HepG2 (cell line): ENCODE results near the gene BCORL1. TPM values are rescaled to one million over a fixed set of nuclear protein-coding genes. Genes with fewer than 3 reads are reported as not detected.

ENCODE experiments used
- ATAC-seq: fragments of 200-7000 bp; cut with Tn5 transposase; 3 replicates; pipeline ENCODE4 v1.9.1; 2020; ENCODE audit warnings: mild to moderate bottlenecking, moderate library complexity
- BruUV-seq: library from RNA; stranded (reverse); fragments of 400-500 nt; replicated peaks from 2 replicates; lab custom pipeline; 2021; lab: Mats Ljungman, UMichigan
- CTCF ChIA-PET: fragments of 300-600 bp; formaldehyde crosslinking; extraction: SDS; loops from one replicate; lab custom pipeline; 2021; ENCODE audit warnings: low total read pairs, inconsistent platforms, low intra/inter-chr PET ratio; lab: Yijun Ruan, JAX
- POLR2A ChIA-PET: fragments of 350-600 bp; sonication (Branson Sonifier 250); formaldehyde crosslinking; loops from one replicate; lab custom pipeline; 2020; ENCODE audit warnings: antibody characterized with exemption, inconsistent platforms; lab: Yijun Ruan, JAX
- DNase-seq: peaks from one replicate; pipeline ENCODE4 v3.0.0-alpha.2; 2015; ENCODE audit warnings: low spot score
- FAIRE-seq: peaks from 3 replicates; lab custom pipeline; 2011; peaks lifted over from hg19 to GRCh38; lab: Jason Lieb, UNC
- H2AFZ ChIP-seq: one replicate; pipeline ENCODE4 v1.6.1; 2011; ENCODE audit warnings: low read length, inconsistent platforms
- H3K27ac ChIP-seq: fragments of 300-600 bp; 3 replicates; pipeline ENCODE4 v1.8.0; 2011; ENCODE audit warnings: mixed run types, mild to moderate bottlenecking, mixed read lengths, low read length, inconsistent platforms; ENCODE audit not compliant: insufficient read depth; ENCODE audit errors: extremely low read length
- H3K27me3 ChIP-seq, 2 experiments: fragments of 200-600 bp in 1 of 2; 2 replicates in 1 of 2; 3 replicates in 1 of 2; pipeline versions ENCODE4 v1.6.0 to v1.8.0; 2011; ENCODE audit warnings: low read length in 2 of 2, mild to moderate bottlenecking in 2 of 2, moderate library complexity in 2 of 2, inconsistent platforms in 1 of 2; ENCODE audit not compliant: insufficient read depth in 2 of 2, control insufficient read depth in 1 of 2
- H3K36me3 ChIP-seq, 2 experiments: fragments of 200-600 bp in 1 of 2; replicated peaks in 1 of 2; 2 replicates in 1 of 2; 3 replicates in 1 of 2; pipeline versions ENCODE4 v1.5.1 to v1.8.0; 2011; ENCODE audit warnings: low read length in 2 of 2, inconsistent platforms in 1 of 2; ENCODE audit not compliant: insufficient read depth in 2 of 2, control insufficient read depth in 1 of 2
- H3K4me1 ChIP-seq: 2 replicates; pipeline ENCODE4 v1.5.1; 2012; ENCODE audit warnings: low read length, inconsistent platforms; ENCODE audit not compliant: insufficient read depth
- H3K4me2 ChIP-seq: 2 replicates; pipeline ENCODE4 v1.6.0; 2011; ENCODE audit warnings: low read depth, low read length, inconsistent platforms
- H3K4me3 ChIP-seq, 3 experiments: fragments of 200-600 bp in 1 of 3; sonication (generic), shearing (Covaris generic) in 1 of 3; replicated peaks in 1 of 3; 2 replicates each; pipeline ENCODE4 v1.5.1; 2011 to 2016; ENCODE audit warnings: low read length in 3 of 3, inconsistent platforms in 2 of 3, low read depth in 2 of 3, mild to moderate bottlenecking in 2 of 3, control low read depth in 1 of 3, mixed read lengths in 1 of 3; ENCODE audit not compliant: insufficient read depth in 1 of 3
- H3K79me2 ChIP-seq: one replicate; pipeline ENCODE4 v1.6.1; 2011; ENCODE audit warnings: low read length, inconsistent platforms; ENCODE audit not compliant: insufficient read depth
- H3K9ac ChIP-seq: 2 replicates; pipeline ENCODE4 v1.6.0; 2011; ENCODE audit warnings: mild to moderate bottlenecking, low read depth, low read length, inconsistent platforms; ENCODE audit not compliant: insufficient read depth
- H3K9me3 ChIP-seq: 2 replicates; pipeline ENCODE4 v1.5.1; 2012; ENCODE audit warnings: mild to moderate bottlenecking, low read length
- H4K20me1 ChIP-seq: 2 replicates; pipeline ENCODE4 v1.6.0; 2011; ENCODE audit warnings: inconsistent platforms, mild to moderate bottlenecking, low read length, moderate library complexity; ENCODE audit not compliant: insufficient read depth
- GATAD1 ChIP-seq: IDR thresholded peaks from 2 replicates; pipeline ENCODE4 v1.6.1; 2016; ENCODE audit warnings: missing genetic modification reagents, missing compliant biosample characterization
- KDM1A ChIP-seq: IDR thresholded peaks from 2 replicates; pipeline ENCODE4 v1.6.1; 2016; ENCODE audit warnings: missing compliant biosample characterization
- KDM3A ChIP-seq: IDR thresholded peaks from 2 replicates; pipeline ENCODE4 v1.6.1; 2018; ENCODE audit warnings: low read depth, missing compliant biosample characterization
- PHF21A ChIP-seq: sonication (generic); formaldehyde crosslinking; IDR thresholded peaks from 2 replicates; pipeline ENCODE4 v1.5.0; 2020; ENCODE audit warnings: mild to moderate bottlenecking, missing genetic modification reagents
- POLR2AphosphoS2 ChIP-seq: IDR thresholded peaks from 2 replicates; pipeline ENCODE4 v1.6.1; 2011; ENCODE audit warnings: low read depth, low read length, improper control_type of control experiment
- RARA ChIP-seq: IDR thresholded peaks from 2 replicates; pipeline ENCODE4 v1.6.1; 2016; ENCODE audit warnings: missing genetic modification reagents, missing compliant biosample characterization
- SIX1 ChIP-seq: sonication (generic); formaldehyde crosslinking; IDR thresholded peaks from 2 replicates; pipeline ENCODE4 v1.4.0; 2020; ENCODE audit warnings: missing genetic modification reagents, borderline replicate concordance
- ZMYM2 ChIP-seq: sonication (generic); formaldehyde crosslinking; IDR thresholded peaks from 2 replicates; pipeline ENCODE4 v1.8.0; 2022; ENCODE audit warnings: mild to moderate bottlenecking, missing genetic modification reagents
- ZNF670 ChIP-seq: sonication (generic); formaldehyde crosslinking; IDR thresholded peaks from 2 replicates; pipeline ENCODE4 v1.8.0; 2022; ENCODE audit warnings: mild to moderate bottlenecking, missing genetic modification reagents, borderline replicate concordance
- ZNF720 ChIP-seq: sonication (generic); formaldehyde crosslinking; IDR thresholded peaks from 2 replicates; pipeline ENCODE4 v1.4.0; 2020; ENCODE audit warnings: missing genetic modification reagents
- ZNF891 ChIP-seq: sonication (generic); formaldehyde crosslinking; IDR thresholded peaks from 2 replicates; pipeline ENCODE4 v1.5.0; 2020; ENCODE audit warnings: mild to moderate bottlenecking, missing genetic modification reagents
- WGBS: methylation state at CpG from one replicate; pipeline ENCODE4 v1.1.6; 2017; ENCODE audit warnings: low lambda C conversion rate; 5-methylcytosine and 5-hydroxymethylcytosine counted together
- in situ Hi-C: cut with HindIII; loops from 2 replicates; pipeline ENCODE4 v1.10.0; 2017; ENCODE audit warnings: low pct_unique_long_range_greater_than_20kb; ENCODE audit not compliant: extremely low pct_ligation_motif_present
- intact Hi-C: fragments of 100-400 bp; cut with micrococcal nuclease; formaldehyde crosslinking; loops from one replicate; pipeline ENCODE4 v1.10.0; 2022; ENCODE audit not compliant: unreplicated experiment
- polyA plus RNA-seq, 8 experiments: library from polyadenylated mRNA; depleted of rRNA in 3 of 8; stranded (reverse) in 7 of 8; unstranded in 1 of 8; fragments of >200 nt; fragmentation: Illumina TruSeq in 4 of 8; extraction: Trizol in 4 of 8; gene quantifications; 2 replicates each; pipeline versions ENCODE4 v1.2.1 to v1.2.3, GENCODE V29; 2011 to 2016; ENCODE audit warnings: low read depth in 4 of 8, missing spikeins in 1 of 8, mixed read lengths in 1 of 8; ENCODE audit not compliant: insufficient read depth in 1 of 8
- total RNA-seq, 5 experiments: library from RNA; depleted of rRNA; stranded (reverse); fragments of >200 nt; fragmentation: Illumina TruSeq; extraction: Trizol; gene quantifications; 2 replicates each; pipeline ENCODE4 v1.2.3, GENCODE V29; 2016; ENCODE audit warnings: low read depth in 1 of 5

BCORL1 gene
- total and polyA plus RNA-seq, 2 of the 13 experiments (the other 11 are each of a cell fraction or from before 2014, with no cell fraction given): 0.67 to 1.4 TPM

DNA sequence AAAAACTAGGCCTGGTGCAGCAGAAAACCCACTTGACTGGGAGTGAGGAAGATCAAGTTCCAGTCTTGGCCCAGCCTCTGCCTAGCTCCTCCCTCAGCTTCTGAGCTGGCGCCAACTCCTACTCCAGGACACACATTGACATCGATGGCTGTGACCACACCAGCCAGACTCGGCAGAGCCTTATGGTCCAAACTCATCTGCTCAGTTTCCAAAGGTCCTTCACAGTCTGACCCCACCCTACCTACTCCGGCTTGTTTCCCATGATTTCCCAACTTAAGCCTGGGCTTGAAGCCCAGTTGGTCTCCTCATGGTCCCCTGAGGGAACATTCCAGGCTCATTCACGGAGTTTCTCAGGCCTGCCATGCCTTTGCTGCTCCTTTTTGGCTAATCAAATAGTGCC, 117.7 kb downstream of the BCORL1 start:
- Histone ChIP-seq H3K36me3 (no peaks in the 10 kb centered on the region), H3K27me3 (no peaks in the 10 kb centered on the region), H3K9me3 (no peaks in the 10 kb centered on the region), H2AFZ (no peak overlapping the region), H4K20me1 (no peaks in the 10 kb centered on the region), H3K4me3 (no peak overlapping the region), H3K27ac (no peak overlapping the region), H3K4me1 (peaks cover 29% of the 10 kb centered on the region), H3K4me2 (no peak overlapping the region), H3K79me2 (no peaks in the 10 kb centered on the region), H3K9ac (no peak overlapping the region)
- DNase-seq (no peak), FAIRE-seq (no peak), ATAC-seq (no peak)
- intact Hi-C loops (no loop called here), in situ Hi-C loops (no loop called here)
- TF ChIP-seq GATAD1 (CRISPR knock-in tag): no peak
- TF ChIP-seq ZMYM2 (CRISPR knock-in tag): no peak
- TF ChIP-seq KDM3A (CRISPR knock-in tag): no peak
- no peak for TF ChIP-seq ZNF720 (CRISPR knock-in tag)
- no peak for TF ChIP-seq SIX1 (CRISPR knock-in tag)
- BruUV-seq: no TSS peak
- ChIA-PET POLR2A (no interaction called here), CTCF (no interaction called here)
- 78% methylated on average over 2 of the region's 5 CpGs for WGBS

GRCh38 chrX:130103605-130104004, 121.2 kb downstream of the BCORL1 start:
- no peaks in the 10 kb centered on the region for H3K9me3 ChIP-seq
- no TSS peak for BruUV-seq
- no peak for ATAC-seq
- H3K27ac ChIP-seq: no peak overlapping the region
- TF ChIP-seq POLR2AphosphoS2 (no peak), PHF21A (no peak), KDM1A (no peak), ZNF670 (CRISPR knock-in tag) (no peak), RARA (no peak), ZNF891 (CRISPR knock-in tag) (no peak)
- peaks cover 18% of the 10 kb centered on the region for H3K4me1 ChIP-seq
- no peaks in the 10 kb centered on the region for H3K79me2 ChIP-seq
- POLR2A ChIA-PET: no interaction called here
- H3K9ac ChIP-seq: no peak overlapping the region
- intact Hi-C loops (no loop called here), in situ Hi-C loops (no loop called here)
- no peak overlapping the region for H2AFZ ChIP-seq
- no peak overlapping the region for H3K4me2 ChIP-seq
- DNase-seq: no peak
- 88% methylated on average over 1 of the region's 3 CpGs for WGBS
- H4K20me1 ChIP-seq: no peaks in the 10 kb centered on the region
- H3K36me3 ChIP-seq: no peaks in the 10 kb centered on the region
- FAIRE-seq: no peak
- H3K4me3 ChIP-seq: no peak overlapping the region
- H3K27me3 ChIP-seq: no peaks in the 10 kb centered on the region
- CTCF ChIA-PET: no interaction called here
